Measurements from ENCODE around the gene PCYT1A.
"Not testable (repeated sequence)": the region's sequence is repeated elsewhere in the genome, so short reads cannot be mapped to it uniquely, and the experiment has no call there.

The PCYT1A gene

GRCh38 chr3:196287440-196288140 lies at the start of gene PCYT1A:
PCYT1A (minus strand) TSS chr3:196287726; CDS start chr3:196270531, 17,195 bp downstream.
- peak; percentile 88 for DNase-seq

- DNase-seq: no peak
Observed at GRCh38 chr3:196336319-196337145, 49.0 kb upstream of the PCYT1A start.

- no peak for DNase-seq
Observed at GRCh38 chr3:196335503-196335948, 48.0 kb upstream of the PCYT1A start.

- no peak for DNase-seq
Observed at GRCh38 chr3:196334982-196335381, 47.5 kb upstream of the PCYT1A start.

- DNase-seq: no peak
Observed at GRCh38 chr3:196332168-196332567, 44.6 kb upstream of the PCYT1A start.

- DNase-seq: no peak
Observed at GRCh38 chr3:196327405-196327804, 39.9 kb upstream of the PCYT1A start.

GRCh38 chr3:196326936-196327335 lies 39.4 kb upstream of the PCYT1A start:
- DNase-seq: no peak

- no peak for DNase-seq
Observed at GRCh38 chr3:196323691-196324090, 36.2 kb upstream of the PCYT1A start.

GRCh38 chr3:196323016-196323415 lies 35.5 kb upstream of the PCYT1A start:
- no peak for DNase-seq

GRCh38 chr3:196321162-196321561 lies 33.6 kb upstream of the PCYT1A start:
- DNase-seq: no peak

GRCh38 chr3:196320137-196320536 lies 32.6 kb upstream of the PCYT1A start:
- DNase-seq: no peak

GRCh38 chr3:196317687-196318467 lies 30.4 kb upstream of the PCYT1A start, which contains the start of gene DYNLT2B:
DYNLT2B (minus strand) TSS chr3:196318240; CDS start chr3:196318152, 88 bp downstream.
- peak; percentile 49 for DNase-seq

GRCh38 chr3:196316799-196317686 lies 29.5 kb upstream of the PCYT1A start:
- DNase-seq: not testable (repeated sequence)

GRCh38 chr3:196315821-196316220 lies 28.3 kb upstream of the PCYT1A start:
- no peak for DNase-seq

GRCh38 chr3:196314597-196314996 lies 27.1 kb upstream of the PCYT1A start:
- DNase-seq: no peak

- DNase-seq: not testable (repeated sequence)
Observed at GRCh38 chr3:196314086-196314485, 26.6 kb upstream of the PCYT1A start.

GRCh38 chr3:196302960-196303359 lies 15.4 kb upstream of the PCYT1A start:
- not testable (repeated sequence) for DNase-seq

- not testable (repeated sequence) for DNase-seq
Observed at GRCh38 chr3:196302551-196302950, 15.0 kb upstream of the PCYT1A start.

GRCh38 chr3:196298521-196298920 lies 11.0 kb upstream of the PCYT1A start:
- DNase-seq: no peak

- no peak for DNase-seq
Observed at GRCh38 chr3:196292286-196292923, 4.9 kb upstream of the PCYT1A start.

- peak; percentile 23 for DNase-seq
Observed at GRCh38 chr3:196288141-196288460, 575 bp upstream of the PCYT1A start.

- no peak for DNase-seq
Observed at GRCh38 chr3:196287090-196287439, 461 bp downstream of the PCYT1A start.
